ENCODE data around the gene PNLIPRP2. TPM values are rescaled to one million over a fixed set of nuclear protein-coding genes. Genes with fewer than 3 reads are reported as not detected.

Gene PNLIPRP2
- total RNA-seq, 1 experiment from 2014 or later: 0.28 TPM

DNA sequence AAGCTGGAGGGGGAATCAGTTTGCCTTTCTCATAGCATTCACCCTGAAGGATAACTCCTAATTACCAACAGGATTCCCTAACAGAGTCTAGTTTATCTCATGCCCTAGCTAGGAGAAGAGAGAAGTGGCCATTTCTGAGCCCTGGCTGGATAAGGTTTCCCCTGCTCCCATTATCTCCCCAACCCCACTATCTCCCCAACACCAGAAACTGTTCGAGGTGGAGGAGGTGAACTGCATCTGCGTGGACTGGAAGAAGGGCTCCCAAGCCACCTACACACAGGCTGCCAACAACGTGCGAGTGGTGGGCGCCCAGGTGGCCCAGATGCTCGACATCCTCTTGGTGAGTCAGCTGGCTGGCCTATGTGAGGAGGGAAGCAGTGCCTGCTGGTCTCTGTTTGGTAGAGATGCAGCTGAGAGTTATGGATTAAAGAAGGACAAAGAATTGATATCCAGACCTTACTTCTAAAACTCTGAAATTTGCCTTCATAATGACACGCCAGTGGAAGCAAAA is 26.2 kb upstream of the PNLIPRP2 start (continued):
- TF ChIP-seq, protein P1, sequence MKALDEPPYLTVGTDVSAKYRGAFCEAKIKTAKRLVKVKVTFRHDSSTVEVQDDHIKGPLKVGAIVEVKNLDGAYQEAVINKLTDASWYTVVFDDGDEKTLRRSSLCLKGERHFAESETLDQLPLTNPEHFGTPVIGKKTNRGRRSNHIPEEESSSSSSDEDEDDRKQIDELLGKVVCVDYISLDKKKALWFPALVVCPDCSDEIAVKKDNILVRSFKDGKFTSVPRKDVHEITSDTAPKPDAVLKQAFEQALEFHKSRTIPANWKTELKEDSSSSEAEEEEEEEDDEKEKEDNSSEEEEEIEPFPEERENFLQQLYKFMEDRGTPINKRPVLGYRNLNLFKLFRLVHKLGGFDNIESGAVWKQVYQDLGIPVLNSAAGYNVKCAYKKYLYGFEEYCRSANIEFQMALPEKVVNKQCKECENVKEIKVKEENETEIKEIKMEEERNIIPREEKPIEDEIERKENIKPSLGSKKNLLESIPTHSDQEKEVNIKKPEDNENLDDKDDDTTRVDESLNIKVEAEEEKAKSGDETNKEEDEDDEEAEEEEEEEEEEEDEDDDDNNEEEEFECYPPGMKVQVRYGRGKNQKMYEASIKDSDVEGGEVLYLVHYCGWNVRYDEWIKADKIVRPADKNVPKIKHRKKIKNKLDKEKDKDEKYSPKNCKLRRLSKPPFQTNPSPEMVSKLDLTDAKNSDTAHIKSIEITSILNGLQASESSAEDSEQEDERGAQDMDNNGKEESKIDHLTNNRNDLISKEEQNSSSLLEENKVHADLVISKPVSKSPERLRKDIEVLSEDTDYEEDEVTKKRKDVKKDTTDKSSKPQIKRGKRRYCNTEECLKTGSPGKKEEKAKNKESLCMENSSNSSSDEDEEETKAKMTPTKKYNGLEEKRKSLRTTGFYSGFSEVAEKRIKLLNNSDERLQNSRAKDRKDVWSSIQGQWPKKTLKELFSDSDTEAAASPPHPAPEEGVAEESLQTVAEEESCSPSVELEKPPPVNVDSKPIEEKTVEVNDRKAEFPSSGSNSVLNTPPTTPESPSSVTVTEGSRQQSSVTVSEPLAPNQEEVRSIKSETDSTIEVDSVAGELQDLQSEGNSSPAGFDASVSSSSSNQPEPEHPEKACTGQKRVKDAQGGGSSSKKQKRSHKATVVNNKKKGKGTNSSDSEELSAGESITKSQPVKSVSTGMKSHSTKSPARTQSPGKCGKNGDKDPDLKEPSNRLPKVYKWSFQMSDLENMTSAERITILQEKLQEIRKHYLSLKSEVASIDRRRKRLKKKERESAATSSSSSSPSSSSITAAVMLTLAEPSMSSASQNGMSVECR (CRISPR knock-in tag; IDR thresholded peaks at IDR 0.05; ENCODE audit: borderline replicate concordance): no peak
- TF ChIP-seq, protein P2, sequence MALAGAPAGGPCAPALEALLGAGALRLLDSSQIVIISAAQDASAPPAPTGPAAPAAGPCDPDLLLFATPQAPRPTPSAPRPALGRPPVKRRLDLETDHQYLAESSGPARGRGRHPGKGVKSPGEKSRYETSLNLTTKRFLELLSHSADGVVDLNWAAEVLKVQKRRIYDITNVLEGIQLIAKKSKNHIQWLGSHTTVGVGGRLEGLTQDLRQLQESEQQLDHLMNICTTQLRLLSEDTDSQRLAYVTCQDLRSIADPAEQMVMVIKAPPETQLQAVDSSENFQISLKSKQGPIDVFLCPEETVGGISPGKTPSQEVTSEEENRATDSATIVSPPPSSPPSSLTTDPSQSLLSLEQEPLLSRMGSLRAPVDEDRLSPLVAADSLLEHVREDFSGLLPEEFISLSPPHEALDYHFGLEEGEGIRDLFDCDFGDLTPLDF (CRISPR knock-in tag; IDR thresholded peaks at IDR 0.05): no peak
- no peak for TF ChIP-seq TP53 (CRISPR knock-in tag; IDR thresholded peaks at IDR 0.05)
- TF ChIP-seq, protein P3, sequence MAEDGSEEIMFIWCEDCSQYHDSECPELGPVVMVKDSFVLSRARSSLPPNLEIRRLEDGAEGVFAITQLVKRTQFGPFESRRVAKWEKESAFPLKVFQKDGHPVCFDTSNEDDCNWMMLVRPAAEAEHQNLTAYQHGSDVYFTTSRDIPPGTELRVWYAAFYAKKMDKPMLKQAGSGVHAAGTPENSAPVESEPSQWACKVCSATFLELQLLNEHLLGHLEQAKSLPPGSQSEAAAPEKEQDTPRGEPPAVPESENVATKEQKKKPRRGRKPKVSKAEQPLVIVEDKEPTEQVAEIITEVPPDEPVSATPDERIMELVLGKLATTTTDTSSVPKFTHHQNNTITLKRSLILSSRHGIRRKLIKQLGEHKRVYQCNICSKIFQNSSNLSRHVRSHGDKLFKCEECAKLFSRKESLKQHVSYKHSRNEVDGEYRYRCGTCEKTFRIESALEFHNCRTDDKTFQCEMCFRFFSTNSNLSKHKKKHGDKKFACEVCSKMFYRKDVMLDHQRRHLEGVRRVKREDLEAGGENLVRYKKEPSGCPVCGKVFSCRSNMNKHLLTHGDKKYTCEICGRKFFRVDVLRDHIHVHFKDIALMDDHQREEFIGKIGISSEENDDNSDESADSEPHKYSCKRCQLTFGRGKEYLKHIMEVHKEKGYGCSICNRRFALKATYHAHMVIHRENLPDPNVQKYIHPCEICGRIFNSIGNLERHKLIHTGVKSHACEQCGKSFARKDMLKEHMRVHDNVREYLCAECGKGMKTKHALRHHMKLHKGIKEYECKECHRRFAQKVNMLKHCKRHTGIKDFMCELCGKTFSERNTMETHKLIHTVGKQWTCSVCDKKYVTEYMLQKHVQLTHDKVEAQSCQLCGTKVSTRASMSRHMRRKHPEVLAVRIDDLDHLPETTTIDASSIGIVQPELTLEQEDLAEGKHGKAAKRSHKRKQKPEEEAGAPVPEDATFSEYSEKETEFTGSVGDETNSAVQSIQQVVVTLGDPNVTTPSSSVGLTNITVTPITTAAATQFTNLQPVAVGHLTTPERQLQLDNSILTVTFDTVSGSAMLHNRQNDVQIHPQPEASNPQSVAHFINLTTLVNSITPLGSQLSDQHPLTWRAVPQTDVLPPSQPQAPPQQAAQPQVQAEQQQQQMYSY (CRISPR knock-in tag; IDR thresholded peaks at IDR 0.05): no peak
- no peak for TF ChIP-seq MXD4 (CRISPR knock-in tag; IDR thresholded peaks at IDR 0.05; ENCODE audit: borderline replicate concordance)
- no peak for TF ChIP-seq ZBTB21 (CRISPR knock-in tag; IDR thresholded peaks at IDR 0.05; ENCODE audit: borderline replicate concordance)
- TF ChIP-seq ZNF317 (CRISPR knock-in tag; IDR thresholded peaks at IDR 0.05; ENCODE audit: borderline replicate concordance, low read depth): no peak

DNA sequence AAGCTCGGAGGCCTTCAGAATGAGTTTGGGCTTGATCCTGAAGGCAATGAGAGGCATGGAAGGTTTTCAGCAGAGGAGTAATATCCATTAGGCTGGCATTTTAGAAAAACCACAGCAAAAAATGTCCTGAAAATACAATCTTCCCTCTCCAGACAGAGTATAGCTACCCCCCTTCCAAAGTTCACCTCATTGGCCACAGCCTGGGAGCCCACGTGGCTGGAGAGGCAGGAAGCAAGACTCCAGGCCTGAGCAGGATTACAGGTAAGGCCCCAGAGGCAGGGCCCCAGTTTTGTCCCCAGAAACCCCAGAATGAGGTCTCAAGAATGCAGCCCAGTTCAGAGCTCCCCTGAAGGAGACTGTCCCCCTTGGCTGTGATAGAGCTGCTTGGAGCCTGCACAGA is 24.7 kb upstream of the PNLIPRP2 start:
- Mint-ChIP-seq H3K27me3 (ENCODE audit: low read depth) (no peaks in the 10 kb centered on the region), H3K9me3 (no peaks in the 10 kb centered on the region), H3K4me1 (peaks cover 10% of the 10 kb centered on the region), H3K36me3 (no peaks in the 10 kb centered on the region), H3K4me3 (no peak overlapping the region), H3K27ac (no peak overlapping the region)
- CTCF ChIA-PET: no interaction called here
- no peak for DNase-seq (ENCODE audit: low spot score)
- no peak for ATAC-seq
- POLR2A ChIA-PET: no interaction called here
- TF ChIP-seq ZNF416 (CRISPR knock-in tag; IDR thresholded peaks at IDR 0.05) (no peak), FOXP1 (CRISPR knock-in tag; IDR thresholded peaks at IDR 0.05; ENCODE audit: borderline replicate concordance) (no peak), TEAD4 (CRISPR knock-in tag; IDR thresholded peaks at IDR 0.05) (no peak), MXD4 (CRISPR knock-in tag; IDR thresholded peaks at IDR 0.05; ENCODE audit: borderline replicate concordance) (no peak), SOX15 (CRISPR knock-in tag; IDR thresholded peaks at IDR 0.05) (no peak), ZNF121 (CRISPR knock-in tag; IDR thresholded peaks at IDR 0.05) (no peak), EMX1 (CRISPR knock-in tag; IDR thresholded peaks at IDR 0.05) (no peak), ZNF263 (CRISPR knock-in tag; IDR thresholded peaks at IDR 0.05; ENCODE audit: low read depth) (no peak), JAZF1 (CRISPR knock-in tag; IDR thresholded peaks at IDR 0.05) (no peak), ZNF138 (CRISPR knock-in tag; conservative IDR thresholded peaks at IDR 0.05) (no peak)
- TF ChIP-seq, protein P4, sequence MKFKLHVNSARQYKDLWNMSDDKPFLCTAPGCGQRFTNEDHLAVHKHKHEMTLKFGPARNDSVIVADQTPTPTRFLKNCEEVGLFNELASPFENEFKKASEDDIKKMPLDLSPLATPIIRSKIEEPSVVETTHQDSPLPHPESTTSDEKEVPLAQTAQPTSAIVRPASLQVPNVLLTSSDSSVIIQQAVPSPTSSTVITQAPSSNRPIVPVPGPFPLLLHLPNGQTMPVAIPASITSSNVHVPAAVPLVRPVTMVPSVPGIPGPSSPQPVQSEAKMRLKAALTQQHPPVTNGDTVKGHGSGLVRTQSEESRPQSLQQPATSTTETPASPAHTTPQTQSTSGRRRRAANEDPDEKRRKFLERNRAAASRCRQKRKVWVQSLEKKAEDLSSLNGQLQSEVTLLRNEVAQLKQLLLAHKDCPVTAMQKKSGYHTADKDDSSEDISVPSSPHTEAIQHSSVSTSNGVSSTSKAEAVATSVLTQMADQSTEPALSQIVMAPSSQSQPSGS (CRISPR knock-in tag; IDR thresholded peaks at IDR 0.05; ENCODE audit: borderline replicate concordance, low read depth): no peak
